Gastrocnemius medialis (tissue), 4 donors: Measurements from ENCODE around the gene ABHD13.

Experiments used
- CTCF ChIP-seq, 5 experiments: fragments of 450-650 bp in 3 of 5; fragments of 200-600 bp in 2 of 5; sonication (generic) in 2 of 5; IDR thresholded peaks in 4 of 5; conservative IDR thresholded peaks in 1 of 5; 1 replicate in 4 of 5; 2 replicates in 1 of 5; pipeline ENCODE4 v1.5.1; 2016 to 2019; ENCODE audit warnings: antibody characterized with exemption in 5 of 5, mild to moderate bottlenecking in 3 of 5, moderate library complexity in 3 of 5
- POLR2A ChIP-seq, 2 donors: fragments of 450-650 bp; IDR thresholded peaks; one replicate each; pipeline ENCODE4 v1.6.1; 2017; ENCODE audit warnings: antibody characterized with exemption in 2 of 2, mild to moderate bottlenecking in 2 of 2, moderate library complexity in 2 of 2

- TF ChIP-seq CTCF (IDR thresholded peaks at IDR 0.05 in 4 of 5, conservative IDR thresholded peaks at IDR 0.05 in 1 of 5) (no peak), POLR2A (IDR thresholded peaks at IDR 0.05) (no peak)
Measured at GRCh38 chr13:108268466-108269112, 50.4 kb downstream of the ABHD13 start.
